Right lobe of liver (tissue), 4 donors: ENCODE results near the gene TMEM132D.
"Not testable (repeated sequence)": the region's sequence is repeated elsewhere in the genome, so short reads cannot be mapped to it uniquely, and the experiment has no call there.

Experiments
- POLR2A ChIP-seq: fragments of 450-650 bp; IDR thresholded peaks from one replicate; pipeline ENCODE4 v1.6.1; 2017; ENCODE audit warnings: antibody characterized with exemption, mild to moderate bottlenecking
- TF ChIP-seq, protein P1 (sequence below), 4 donors: fragments of 200-600 bp in 3 of 4; fragments of 450-650 bp in 1 of 4; IDR thresholded peaks; one replicate each; pipeline versions ENCODE4 v1.5.1 to v1.8.0; 2016 to 2022; ENCODE audit warnings: antibody characterized with exemption in 4 of 4, mild to moderate bottlenecking in 2 of 4
- donor health status: DM: no; HTN: no; CAD: no.
- donor health status: DM: no; HTN: no; CAD: no.
- donor health status: DM: no; HTN: yes; CAD: no.

DNA sequence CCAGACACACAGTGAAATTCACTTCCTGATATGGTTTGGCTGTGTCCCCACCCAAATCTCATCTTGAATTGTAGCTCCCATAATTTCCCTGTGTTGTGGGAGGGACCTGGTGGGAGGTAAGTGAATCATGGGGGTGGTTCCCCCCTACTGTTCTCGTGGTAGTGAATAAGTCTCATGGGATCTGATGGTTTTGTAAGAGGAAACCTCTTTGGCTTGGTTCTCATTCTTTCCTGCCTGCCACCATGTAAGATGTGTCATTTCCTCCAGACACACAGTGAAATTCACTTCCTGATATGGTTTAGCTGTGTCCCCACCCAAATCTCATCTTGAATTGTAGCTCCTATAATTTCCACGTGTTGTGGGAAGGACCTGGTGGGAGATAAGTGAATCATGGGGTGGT is 354.8 kb downstream of the TMEM132D start:
- TF ChIP-seq, protein P1, sequence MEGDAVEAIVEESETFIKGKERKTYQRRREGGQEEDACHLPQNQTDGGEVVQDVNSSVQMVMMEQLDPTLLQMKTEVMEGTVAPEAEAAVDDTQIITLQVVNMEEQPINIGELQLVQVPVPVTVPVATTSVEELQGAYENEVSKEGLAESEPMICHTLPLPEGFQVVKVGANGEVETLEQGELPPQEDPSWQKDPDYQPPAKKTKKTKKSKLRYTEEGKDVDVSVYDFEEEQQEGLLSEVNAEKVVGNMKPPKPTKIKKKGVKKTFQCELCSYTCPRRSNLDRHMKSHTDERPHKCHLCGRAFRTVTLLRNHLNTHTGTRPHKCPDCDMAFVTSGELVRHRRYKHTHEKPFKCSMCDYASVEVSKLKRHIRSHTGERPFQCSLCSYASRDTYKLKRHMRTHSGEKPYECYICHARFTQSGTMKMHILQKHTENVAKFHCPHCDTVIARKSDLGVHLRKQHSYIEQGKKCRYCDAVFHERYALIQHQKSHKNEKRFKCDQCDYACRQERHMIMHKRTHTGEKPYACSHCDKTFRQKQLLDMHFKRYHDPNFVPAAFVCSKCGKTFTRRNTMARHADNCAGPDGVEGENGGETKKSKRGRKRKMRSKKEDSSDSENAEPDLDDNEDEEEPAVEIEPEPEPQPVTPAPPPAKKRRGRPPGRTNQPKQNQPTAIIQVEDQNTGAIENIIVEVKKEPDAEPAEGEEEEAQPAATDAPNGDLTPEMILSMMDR (IDR thresholded peaks at IDR 0.05) = not testable (repeated sequence)
- TF ChIP-seq POLR2A = not testable (repeated sequence)
